Chondrocyte (in vitro differentiated cells): ENCODE results near the gene NKIRAS2. TPM values are rescaled to one million over a fixed set of nuclear protein-coding genes. Genes with fewer than 3 reads are reported as not detected.
"Not testable (repeated sequence)": the region's sequence is repeated elsewhere in the genome, so short reads cannot be mapped to it uniquely, and the experiment has no call there.

Experiments used
- DNase-seq: peaks from one replicate; pipeline ENCODE4 v3.0.0; 2021; ENCODE audit warnings: mixed read lengths, low spot score
- H3K27ac Mint-ChIP-seq: one replicate; pipeline ENCODE4 v1.8.0; 2021; ENCODE audit warnings: mild to moderate bottlenecking, moderate library complexity, mixed read lengths; ENCODE audit not compliant: unreplicated experiment
- H3K27me3 Mint-ChIP-seq: 2 replicates; pipeline ENCODE4 v1.8.0; 2021; ENCODE audit warnings: low read depth, mixed read lengths
- H3K36me3 Mint-ChIP-seq: 2 replicates; pipeline ENCODE4 v1.8.0; 2021; ENCODE audit warnings: low read depth, mixed read lengths
- H3K4me1 Mint-ChIP-seq: 2 replicates; pipeline ENCODE4 v1.8.0; 2021; ENCODE audit warnings: low read depth, mild to moderate bottlenecking, mixed read lengths
- H3K4me3 Mint-ChIP-seq: one replicate; pipeline ENCODE4 v1.8.0; 2021; ENCODE audit warnings: mild to moderate bottlenecking, moderate library complexity, mixed read lengths; ENCODE audit not compliant: unreplicated experiment
- H3K9me3 Mint-ChIP-seq: 2 replicates; pipeline ENCODE4 v1.8.0; 2021; ENCODE audit warnings: low read depth, mixed read lengths
- CTCF ChIP-seq: fragments of 200-600 bp; sonication (generic); IDR thresholded peaks from 2 replicates; pipeline ENCODE4 v1.5.0; 2021; ENCODE audit warnings: antibody characterized with exemption, mild to moderate bottlenecking, moderate library complexity
- total RNA-seq: library from RNA; stranded (reverse); gene quantifications from 3 replicates; pipeline ENCODE4 v1.2.1, GENCODE V29; 2021

Gene NKIRAS2
- total RNA-seq, 1 donor from 2014 or later: 56.9 TPM

- peaks cover 62% of the 10 kb centered on the region for H3K4me1 Mint-ChIP-seq
- H3K9me3 Mint-ChIP-seq: no peaks in the 10 kb centered on the region
- DNase-seq: peak; percentile 97
- peak within 1 kb of the TSS; percentile 98 for H3K4me3 Mint-ChIP-seq
- TF ChIP-seq CTCF: peak; percentile 20
- peaks cover 2% of the 10 kb centered on the region for H3K36me3 Mint-ChIP-seq
- H3K27me3 Mint-ChIP-seq: no peaks in the 10 kb centered on the region
- peak within 1 kb of the TSS; percentile 98 for H3K27ac Mint-ChIP-seq
Observed at GRCh38 chr17:42016941-42017865, 2.7 kb upstream of the NKIRAS2 start, which contains the start of gene DNAJC7. TSS of gene DNAJC7 (minus strand) at chr17:42017439. CDS start at chr17:42017416, 23 bp downstream.

- no peak for DNase-seq
- Mint-ChIP-seq H3K36me3 (peaks cover 5% of the 10 kb centered on the region), H3K4me3 (peak overlapping the region; percentile 98), H3K9me3 (no peaks in the 10 kb centered on the region), H3K27ac (peak overlapping the region; percentile 98), H3K27me3 (no peaks in the 10 kb centered on the region), H3K4me1 (peaks cover 58% of the 10 kb centered on the region)
- TF ChIP-seq CTCF: no peak
Observed at GRCh38 chr17:42017866-42018200, 2.1 kb upstream of the NKIRAS2 start.

GRCh38 chr17:42018339-42018738, 1.6 kb upstream of the NKIRAS2 start:
- no peak for DNase-seq
- TF ChIP-seq CTCF: no peak
- Mint-ChIP-seq H3K4me3 (peak overlapping the region; percentile 98), H3K4me1 (peaks cover 54% of the 10 kb centered on the region), H3K27me3 (no peaks in the 10 kb centered on the region), H3K36me3 (peaks cover 5% of the 10 kb centered on the region), H3K27ac (peak overlapping the region; percentile 98), H3K9me3 (no peaks in the 10 kb centered on the region)

GRCh38 chr17:42018988-42019387, 902 bp upstream of the NKIRAS2 start:
- DNase-seq: no peak
- Mint-ChIP-seq H3K4me3 (no peak overlapping the region), H3K27me3 (no peaks in the 10 kb centered on the region), H3K27ac (no peak overlapping the region), H3K9me3 (no peaks in the 10 kb centered on the region), H3K36me3 (peaks cover 5% of the 10 kb centered on the region), H3K4me1 (peaks cover 56% of the 10 kb centered on the region)
- no peak for TF ChIP-seq CTCF

- peak overlapping the region; percentile 88 for H3K4me3 Mint-ChIP-seq
- DNase-seq, H3K36me3 Mint-ChIP-seq, H3K27me3 Mint-ChIP-seq, H3K9me3 Mint-ChIP-seq: not testable (repeated sequence)
- peak overlapping the region; percentile 86 for H3K27ac Mint-ChIP-seq
- H3K4me1 Mint-ChIP-seq: peaks cover 60% of the 10 kb centered on the region
Observed at GRCh38 chr17:42020845-42021244, 955 bp downstream of the NKIRAS2 start.
